HG03439 (cell line): ENCODE results near the gene FOLR3.
"Not testable (repeated sequence)": the region's sequence is repeated elsewhere in the genome, so short reads cannot be mapped to it uniquely, and the experiment has no call there.

ENCODE experiments used
- ATAC-seq: cut with Tn5 transposase; IDR thresholded peaks from one replicate; pipeline ENCODE4 v1.9.1; 2021; ENCODE audit warnings: mild to moderate bottlenecking, moderate library complexity; ENCODE audit not compliant: unreplicated experiment

The FOLR3 gene

GRCh38 chr11:72123117-72123653 lies 12.3 kb upstream of the FOLR3 start:
- ATAC-seq: no peak

DNA sequence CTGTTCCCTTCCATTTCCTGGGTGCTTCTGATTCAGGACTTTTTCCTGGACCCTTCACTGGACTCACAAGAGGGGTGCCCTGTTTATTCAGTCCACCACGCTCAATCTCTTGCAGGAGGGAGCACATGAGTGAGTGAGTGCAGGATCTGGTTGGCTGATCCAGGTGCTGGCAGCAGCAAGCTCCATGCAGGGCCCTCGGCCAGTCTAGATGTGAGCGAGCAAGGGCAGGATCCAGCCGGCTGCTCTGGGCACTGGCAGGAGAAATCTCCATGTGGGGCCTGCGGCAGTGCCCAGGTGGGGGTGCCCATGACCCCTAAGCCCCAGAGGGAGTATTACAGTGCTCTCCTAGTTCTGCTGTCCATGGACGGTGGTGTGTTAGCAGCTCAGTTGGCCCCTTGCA lies 11.5 kb upstream of the FOLR3 start:
- ATAC-seq: no peak

GRCh38 chr11:72125956-72126355 lies 9.6 kb upstream of the FOLR3 start:
- ATAC-seq: no peak

DNA sequence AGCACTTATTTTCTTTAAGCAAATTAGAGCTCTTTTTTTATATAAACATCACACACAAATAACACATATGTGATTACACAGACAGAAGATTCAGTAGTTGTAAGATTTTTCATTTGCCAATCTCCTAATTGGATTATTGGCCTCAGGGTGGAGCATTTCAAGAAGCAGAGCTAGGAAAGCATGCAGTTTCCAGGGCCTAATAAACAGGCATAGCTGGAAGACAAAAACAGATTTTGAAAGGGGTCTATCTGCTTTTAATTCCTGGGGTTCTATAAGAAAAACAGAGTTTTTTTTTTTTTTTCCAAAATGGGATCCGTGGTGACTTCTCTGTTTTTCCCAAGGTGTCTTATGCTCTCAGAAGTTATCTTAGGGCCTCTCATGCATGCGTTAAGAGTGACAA lies 7.6 kb upstream of the FOLR3 start:
- ATAC-seq: no peak

- ATAC-seq: no peak
Measured at GRCh38 chr11:72129381-72129780, 6.1 kb upstream of the FOLR3 start.

- ATAC-seq: no peak
Measured at GRCh38 chr11:72132646-72133045, 2.9 kb upstream of the FOLR3 start.

DNA sequence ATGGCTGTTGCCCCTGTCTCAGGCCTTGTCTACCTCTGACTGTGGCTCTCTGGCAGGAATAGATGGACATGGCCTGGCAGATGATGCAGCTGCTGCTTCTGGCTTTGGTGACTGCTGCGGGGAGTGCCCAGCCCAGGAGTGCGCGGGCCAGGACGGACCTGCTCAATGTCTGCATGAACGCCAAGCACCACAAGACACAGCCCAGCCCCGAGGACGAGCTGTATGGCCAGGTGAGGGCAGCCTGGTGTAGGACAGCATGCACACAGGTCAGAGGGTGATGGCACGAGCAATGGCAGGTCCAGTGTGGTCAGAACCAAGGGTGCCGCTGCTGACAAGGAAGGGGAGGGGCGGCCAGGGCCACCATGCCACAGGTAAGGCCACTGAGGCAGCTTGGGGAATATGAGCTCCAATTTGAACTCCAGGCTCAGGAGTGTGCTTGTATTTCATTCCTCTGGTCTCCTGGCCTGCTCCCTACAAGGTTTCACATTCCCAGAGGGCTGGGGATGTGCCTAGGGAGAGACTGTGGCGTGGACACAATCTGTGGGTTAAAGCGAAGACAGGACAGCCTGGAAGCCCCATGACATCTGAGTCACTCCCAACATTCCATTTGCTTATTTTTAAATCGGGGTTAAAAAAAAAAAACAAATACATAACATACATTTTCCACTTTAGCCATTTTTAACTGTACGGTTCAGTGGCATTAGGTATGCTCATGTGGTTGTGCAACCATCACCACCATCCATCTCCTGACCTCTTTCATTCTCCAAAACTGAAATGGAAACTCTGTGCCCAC lies 562 bp downstream of the FOLR3 start:
- ATAC-seq: no peak

GRCh38 chr11:72136684-72137262 lies 1.2 kb downstream of the FOLR3 start:
- no peak for ATAC-seq

DNA sequence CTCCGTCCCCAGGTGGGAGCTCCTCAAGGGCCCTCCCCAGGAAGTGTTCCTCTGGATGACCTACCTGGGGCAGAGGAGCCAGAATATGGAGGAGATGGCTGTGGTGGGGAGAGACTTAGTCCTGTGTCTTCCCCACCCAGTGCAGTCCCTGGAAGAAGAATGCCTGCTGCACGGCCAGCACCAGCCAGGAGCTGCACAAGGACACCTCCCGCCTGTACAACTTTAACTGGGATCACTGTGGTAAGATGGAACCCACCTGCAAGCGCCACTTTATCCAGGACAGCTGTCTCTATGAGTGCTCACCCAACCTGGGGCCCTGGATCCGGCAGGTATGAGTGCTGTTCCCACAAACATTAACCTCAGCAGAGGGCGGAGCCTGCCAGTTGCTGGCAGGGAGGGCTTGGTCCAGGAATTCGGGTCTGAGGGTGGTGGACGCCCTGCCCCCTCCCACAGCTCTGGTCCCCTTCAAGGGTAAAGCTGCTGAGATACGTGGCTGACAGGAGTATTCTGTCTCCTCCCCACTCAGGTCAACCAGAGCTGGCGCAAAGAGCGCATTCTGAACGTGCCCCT lies 3.4 kb downstream of the FOLR3 start:
- ATAC-seq: no peak

DNA sequence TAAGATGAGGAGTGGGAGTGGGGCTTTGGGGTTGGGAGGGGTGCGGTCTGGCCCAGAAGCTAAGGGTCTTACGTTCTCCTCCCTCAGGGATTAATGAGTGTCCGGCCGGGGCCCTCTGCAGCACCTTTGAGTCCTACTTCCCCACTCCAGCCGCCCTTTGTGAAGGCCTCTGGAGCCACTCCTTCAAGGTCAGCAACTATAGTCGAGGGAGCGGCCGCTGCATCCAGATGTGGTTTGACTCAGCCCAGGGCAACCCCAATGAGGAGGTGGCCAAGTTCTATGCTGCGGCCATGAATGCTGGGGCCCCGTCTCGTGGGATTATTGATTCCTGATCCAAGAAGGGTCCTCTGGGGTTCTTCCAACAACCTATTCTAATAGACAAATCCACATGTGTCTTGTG lies 4.0 kb downstream of the FOLR3 start:
- no peak for ATAC-seq

DNA sequence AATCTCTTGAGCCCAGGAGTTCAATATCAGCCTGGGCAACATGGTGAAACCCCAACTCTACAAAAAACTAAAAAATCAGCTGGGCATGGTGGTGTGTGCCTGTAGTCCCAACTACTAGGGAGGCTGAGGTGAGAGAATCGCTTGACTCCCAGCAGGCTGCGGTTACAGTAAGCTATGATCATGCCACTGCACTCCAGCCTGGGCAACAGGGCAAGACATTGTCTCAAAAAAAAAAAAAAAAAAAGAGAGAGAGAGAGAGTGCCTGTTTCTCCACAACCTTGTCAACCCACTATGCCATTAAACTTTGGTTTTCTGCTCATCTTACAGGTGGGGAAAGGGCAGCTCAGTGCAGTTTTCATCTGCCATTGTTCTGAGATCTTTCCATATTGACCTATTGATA lies 5.1 kb downstream of the FOLR3 start:
- ATAC-seq: no peak

DNA sequence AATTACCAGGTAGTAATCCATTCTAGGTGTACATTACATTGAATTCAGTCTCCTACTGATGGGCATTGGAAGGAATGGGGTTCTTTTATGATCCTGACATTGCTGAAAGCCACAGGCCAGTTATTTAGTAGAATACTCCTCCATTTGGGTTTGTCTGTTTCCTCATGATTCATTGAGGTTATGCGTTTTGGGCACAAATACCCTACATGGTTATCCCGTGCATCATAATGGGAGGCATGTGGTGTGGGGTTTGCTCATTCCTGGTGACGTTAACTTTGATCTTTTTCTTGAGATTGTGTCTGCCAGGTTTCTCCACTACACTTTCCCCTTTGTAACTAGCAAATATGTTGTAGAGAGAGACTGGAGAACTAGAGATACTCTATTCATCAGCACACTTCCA lies 5.5 kb downstream of the FOLR3 start:
- no peak for ATAC-seq

DNA sequence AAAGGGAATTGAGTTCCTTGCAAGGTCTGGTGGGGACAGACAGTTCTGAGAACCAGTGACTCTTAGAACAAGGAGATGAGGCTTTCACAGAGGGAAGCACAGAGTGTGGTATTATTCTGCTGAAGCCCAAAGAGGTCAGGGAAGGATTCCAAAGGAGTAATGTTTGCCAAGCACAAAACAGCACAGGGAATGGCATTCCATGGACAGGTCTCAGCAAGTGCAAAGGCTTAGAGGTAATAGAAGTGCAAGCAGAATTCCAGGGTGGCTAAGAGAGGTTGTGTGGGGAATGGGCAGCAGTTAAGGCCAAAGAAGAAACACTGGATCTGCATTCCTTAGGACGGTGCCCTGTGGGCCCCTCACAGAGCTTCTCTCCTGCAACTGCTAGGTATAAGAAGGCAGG lies 6.6 kb downstream of the FOLR3 start:
- ATAC-seq: not testable (repeated sequence)

- not testable (repeated sequence) for ATAC-seq
Measured at GRCh38 chr11:72142543-72142942, 7.0 kb downstream of the FOLR3 start.

- ATAC-seq: no peak
Measured at GRCh38 chr11:72144807-72145565, 9.5 kb downstream of the FOLR3 start.

DNA sequence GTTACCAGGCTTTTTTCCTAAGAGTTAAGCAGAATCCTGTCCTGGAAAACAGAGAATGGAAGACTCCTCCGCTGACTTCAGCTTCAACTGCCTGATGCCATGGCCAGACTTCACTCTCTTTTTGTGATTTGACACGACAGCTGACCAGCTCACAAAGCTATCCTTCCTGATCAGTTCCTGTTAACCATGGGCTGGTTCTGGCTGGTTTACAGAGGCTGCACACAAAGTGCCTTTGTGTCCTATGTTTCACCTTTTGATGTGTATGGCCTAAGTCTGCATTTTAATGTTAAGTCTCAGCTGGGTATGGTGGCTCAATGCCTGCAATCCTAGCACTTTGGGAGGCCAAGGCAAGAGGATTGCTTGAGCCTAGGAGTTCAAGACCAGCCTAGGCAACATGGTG lies 11.1 kb downstream of the FOLR3 start:
- no peak for ATAC-seq

GRCh38 chr11:72150882-72151281 lies 15.4 kb downstream of the FOLR3 start:
- ATAC-seq: no peak

DNA sequence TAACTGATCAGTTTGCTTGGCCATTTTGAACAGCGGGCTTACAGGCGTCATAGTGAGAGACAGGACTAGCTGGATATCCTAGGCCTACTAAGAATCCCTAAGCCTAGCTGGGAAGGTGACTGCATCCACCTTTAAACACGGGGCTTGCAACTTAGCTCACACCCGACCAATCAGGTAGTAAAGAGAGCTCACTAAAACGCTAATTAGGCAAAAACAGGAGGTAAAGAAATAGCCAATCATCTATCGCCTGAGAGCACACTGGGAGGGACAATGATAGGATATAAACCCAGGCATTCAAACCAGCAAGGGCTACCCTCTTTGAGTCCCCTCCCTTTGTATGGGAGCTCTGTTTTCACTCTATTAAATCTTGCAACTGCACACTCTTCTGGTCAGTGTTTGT lies 18.3 kb downstream of the FOLR3 start:
- ATAC-seq: not testable (repeated sequence)

DNA sequence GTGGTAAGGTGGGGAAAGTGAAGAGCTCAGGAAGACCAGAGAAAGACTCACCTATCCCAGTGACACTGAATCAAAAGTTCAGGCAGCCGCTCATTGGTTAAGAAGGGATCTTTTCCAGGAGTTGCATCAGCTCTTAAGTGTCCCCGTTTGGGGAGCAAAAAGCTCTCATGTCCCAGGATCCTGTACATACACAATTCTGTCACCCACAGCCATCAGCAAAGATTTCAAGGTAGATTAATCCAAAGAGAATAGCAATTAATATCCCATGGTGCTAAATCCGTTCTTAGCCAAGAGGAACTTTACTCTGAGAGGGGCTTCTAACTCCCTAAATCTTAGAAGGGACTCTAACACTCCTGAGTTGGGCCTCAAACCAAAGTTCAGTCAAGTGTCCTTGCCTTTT lies 19.3 kb downstream of the FOLR3 start:
- no peak for ATAC-seq

DNA sequence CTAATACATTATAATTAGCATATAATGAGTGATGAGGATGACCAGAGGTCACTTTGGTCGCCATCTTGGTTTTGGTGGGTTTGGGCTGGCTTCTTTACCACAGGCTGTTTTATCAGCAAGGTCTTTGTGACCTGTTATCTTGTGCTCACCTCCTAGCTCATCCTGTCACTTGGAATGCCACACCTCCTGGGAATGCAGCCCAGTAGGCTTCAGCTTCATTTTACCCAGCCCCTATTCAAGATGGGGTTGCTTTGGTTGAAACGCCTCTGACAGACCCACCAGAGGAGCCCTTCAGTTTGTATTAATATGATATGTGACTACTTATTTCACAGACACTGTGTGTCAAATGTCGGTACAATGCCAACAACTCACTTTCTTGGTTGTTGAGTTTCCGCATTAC lies 20.2 kb downstream of the FOLR3 start:
- ATAC-seq: no peak

GRCh38 chr11:72157131-72157530 lies 21.6 kb downstream of the FOLR3 start:
- no peak for ATAC-seq
